ENCODE data around the gene COPS4. TPM values are rescaled to one million over a fixed set of nuclear protein-coding genes. Genes with fewer than 3 reads are reported as not detected.

The COPS4 gene
- total RNA-seq: 114 and 122 TPM in 2 replicates

DNA sequence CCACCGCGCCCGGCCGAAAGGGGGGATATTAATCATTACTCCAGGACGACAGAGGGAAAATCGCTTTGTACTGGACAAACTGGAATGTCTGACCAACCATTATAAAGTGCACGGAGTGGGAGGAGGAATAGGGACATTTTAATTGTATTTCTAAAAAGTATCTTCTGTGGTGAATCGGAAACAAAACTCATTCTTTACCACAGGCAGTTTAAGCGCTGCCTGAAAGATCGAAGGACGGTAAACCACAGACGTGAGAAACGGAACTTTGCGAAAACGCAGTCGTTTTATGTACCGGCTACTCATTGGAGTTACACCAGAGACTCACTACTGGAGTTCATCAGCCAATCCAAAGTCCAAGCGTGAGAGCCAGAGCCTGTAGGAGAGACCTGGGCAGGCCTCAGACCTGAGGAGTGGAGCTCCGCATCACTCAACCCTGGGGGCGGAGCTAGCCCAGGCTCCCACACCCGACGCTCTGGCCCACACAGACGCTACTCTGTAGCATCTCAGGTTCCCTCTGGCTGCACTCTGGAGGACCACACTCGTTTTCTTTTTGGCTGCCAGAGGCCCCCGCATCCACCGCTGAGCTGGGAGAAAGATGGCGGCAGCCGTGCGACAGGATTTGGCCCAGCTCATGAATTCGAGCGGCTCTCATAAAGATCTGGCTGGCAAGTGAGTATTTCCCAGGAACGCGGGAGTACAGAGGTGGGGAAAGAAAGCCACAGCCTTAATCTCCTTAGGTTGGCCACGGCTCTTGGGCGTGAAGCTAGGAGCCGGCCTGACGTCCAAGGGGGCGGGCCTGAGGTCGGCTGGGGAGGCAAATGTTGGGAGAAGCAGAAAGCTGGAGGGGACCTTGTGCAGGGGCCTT lies at the start of gene COPS4:
TSS of gene COPS4 (plus strand) at position 554 of the 865 bp plus-strand sequence. CDS start at position 596, 42 bp downstream.

DNA sequence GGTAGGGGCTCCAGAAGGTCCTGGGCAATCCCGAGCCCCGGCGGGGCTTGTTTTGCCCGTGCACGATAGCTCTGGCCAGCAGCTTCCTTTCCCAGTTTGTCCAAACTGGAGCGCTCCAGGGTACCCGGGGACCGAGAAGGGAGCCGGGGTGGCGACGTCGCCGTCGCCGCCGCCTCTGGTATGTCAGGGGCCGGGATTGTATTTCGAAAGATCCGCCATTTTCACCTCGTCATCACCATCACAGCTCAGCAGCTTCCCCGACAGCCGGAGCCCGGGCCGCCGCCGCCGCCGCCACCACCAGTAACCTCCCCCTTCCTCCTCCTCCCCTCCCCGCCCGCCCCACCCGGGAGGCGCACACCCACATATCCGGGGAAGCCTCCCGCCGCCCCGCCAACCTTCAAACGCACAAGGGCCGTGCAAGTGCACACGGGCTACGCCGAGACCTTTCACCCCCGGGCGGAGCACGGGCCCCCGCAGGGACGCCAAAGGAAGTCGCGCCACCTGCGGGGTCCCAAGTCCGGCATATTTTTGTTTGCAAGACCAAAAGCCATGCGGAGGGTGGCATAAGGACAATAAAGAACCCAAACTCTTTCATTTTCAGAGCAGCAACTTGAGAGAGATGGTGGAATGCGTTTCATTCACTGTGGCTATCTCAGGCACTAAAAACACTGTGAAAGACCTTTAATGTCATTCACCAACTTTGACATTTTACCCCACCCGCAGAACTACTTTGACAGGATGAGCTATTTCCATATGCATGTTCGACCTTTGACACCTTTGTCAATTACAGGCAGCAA lies 24.3 kb upstream of the COPS4 start, which contains the start of gene LIN54:
TSS of gene LIN54 (minus strand) at position 302 of the 797 bp plus-strand sequence. CDS start 25,979 bp downstream, outside the sequence.

DNA sequence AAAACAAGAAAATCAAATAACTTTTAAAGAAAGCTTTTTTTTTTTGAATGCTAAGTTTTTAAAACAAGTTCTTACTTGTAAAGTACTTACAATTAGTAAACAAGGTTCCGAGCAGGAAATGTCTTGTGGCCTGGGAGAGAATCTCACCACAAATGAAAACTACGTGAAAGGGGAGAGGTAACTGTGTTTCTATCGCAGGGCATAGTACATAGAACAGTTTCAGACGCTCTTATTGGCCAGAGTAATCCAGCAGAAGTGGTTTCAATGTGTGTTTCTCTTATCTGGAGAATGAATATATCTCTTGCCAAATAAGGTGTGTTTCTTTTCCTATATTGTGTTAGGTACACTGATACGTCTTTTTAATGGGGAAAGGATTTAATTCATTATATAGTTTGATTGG lies 79.6 kb downstream of the COPS4 start, which contains the start of gene PLAC8:
TSS of gene PLAC8 (minus strand) at position 154 of the 400 bp plus-strand sequence. CDS start 6,808 bp downstream, outside the sequence.

Other genes with a start within 250 kb of the COPS4 start
- gene SCD5, start 236.4 kb upstream of the COPS4 start, total RNA-seq: 1.1 and 4.0 TPM in 2 replicates
- gene SEC31A, start 144.0 kb upstream of the COPS4 start, total RNA-seq: 259 and 288 TPM in 2 replicates
- gene THAP9, start 134.4 kb upstream of the COPS4 start, total RNA-seq: 2.1 and 3.2 TPM in 2 replicates
- 9.5 and 11.0 TPM in 2 replicates for gene LIN54, start 24.4 kb upstream of the COPS4 start, total RNA-seq
- 2.5 and 2.6 TPM in 2 replicates for gene PLAC8, start 79.5 kb downstream of the COPS4 start, total RNA-seq
- gene COQ2, start 249.6 kb downstream of the COPS4 start, total RNA-seq: 34.3 and 34.7 TPM in 2 replicates

Data from myometrial cell (primary cell).